Progenitor cell of endocrine pancreas (in vitro differentiated cells): ENCODE results near the gene INTS1. TPM values are rescaled to one million over a fixed set of nuclear protein-coding genes. Genes with fewer than 3 reads are reported as not detected.

Experiments
- DNase-seq: peaks from one replicate; pipeline ENCODE4 v3.0.0; 2021; ENCODE audit warnings: low spot score; ENCODE audit not compliant: unreplicated experiment
- H3K27ac Mint-ChIP-seq: 2 replicates; pipeline ENCODE4 v1.8.0; 2021; ENCODE audit warnings: mild to moderate bottlenecking, moderate library complexity, mixed read lengths
- H3K27me3 Mint-ChIP-seq: 2 replicates; pipeline ENCODE4 v1.8.0; 2021; ENCODE audit warnings: mixed read lengths
- H3K36me3 Mint-ChIP-seq: 2 replicates; pipeline ENCODE4 v1.8.0; 2022; ENCODE audit warnings: mixed read lengths; ENCODE audit not compliant: insufficient read depth
- H3K4me1 Mint-ChIP-seq: 2 replicates; pipeline ENCODE4 v1.8.0; 2021; ENCODE audit warnings: low read depth, mixed read lengths
- H3K4me3 Mint-ChIP-seq: 2 replicates; pipeline ENCODE4 v1.8.0; 2021; ENCODE audit warnings: low read depth, mild to moderate bottlenecking, moderate library complexity, mixed read lengths
- H3K9me3 Mint-ChIP-seq: 2 replicates; pipeline ENCODE4 v1.8.0; 2021; ENCODE audit warnings: low read depth, mixed read lengths
- CTCF ChIP-seq: fragments of 200-600 bp; sonication (generic); IDR thresholded peaks from one replicate; pipeline ENCODE4 v1.5.0; 2021; ENCODE audit warnings: antibody characterized with exemption, mild to moderate bottlenecking; ENCODE audit not compliant: unreplicated experiment
- total RNA-seq: library from RNA; stranded (reverse); gene quantifications from 2 replicates; pipeline ENCODE4 v1.2.1, GENCODE V29; 2021

Gene INTS1
- total RNA-seq, 1 donor from 2014 or later = 145 TPM

DNA sequence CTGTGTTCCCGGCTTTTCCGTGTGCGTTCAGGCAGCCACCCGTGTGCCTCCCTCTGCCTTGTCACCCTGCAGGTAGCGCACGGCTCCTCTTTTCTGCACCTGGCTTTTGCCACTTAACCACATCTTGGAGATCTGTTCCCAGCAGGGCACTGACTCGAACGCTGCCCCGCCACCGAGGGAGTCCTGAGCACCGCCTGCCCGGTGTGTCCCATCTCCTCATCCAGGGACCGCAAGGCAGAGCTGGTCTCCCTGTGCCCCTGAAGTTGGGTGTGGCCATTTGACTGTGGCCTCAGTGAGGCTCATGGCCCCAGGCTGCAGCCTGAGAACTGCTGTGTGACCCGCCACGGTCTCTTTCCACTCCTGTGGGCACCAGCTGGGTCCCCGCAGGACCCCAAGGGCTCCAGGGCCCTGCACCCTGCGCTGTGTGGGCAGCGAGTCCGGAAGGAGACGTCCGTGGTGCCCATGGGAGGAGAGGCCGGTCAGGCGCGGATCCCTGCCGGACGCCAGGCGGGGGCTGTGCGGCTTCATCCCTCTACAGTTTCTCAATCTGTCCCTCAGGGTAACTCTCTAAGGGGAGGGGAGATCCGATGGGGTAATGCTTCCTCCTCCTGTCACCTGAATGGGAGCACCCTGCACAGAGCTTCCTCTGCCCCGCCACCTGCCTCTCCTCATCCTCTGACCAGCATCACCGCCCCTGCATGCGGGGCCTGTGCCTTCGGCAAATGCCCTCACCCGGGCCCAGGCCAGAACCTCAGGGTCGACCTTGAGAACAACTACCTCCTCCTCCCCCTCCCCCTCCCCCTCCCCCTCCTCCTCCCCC, 1.8 kb upstream of the INTS1 start:
- no peak overlapping the region for H3K27ac Mint-ChIP-seq

DNA sequence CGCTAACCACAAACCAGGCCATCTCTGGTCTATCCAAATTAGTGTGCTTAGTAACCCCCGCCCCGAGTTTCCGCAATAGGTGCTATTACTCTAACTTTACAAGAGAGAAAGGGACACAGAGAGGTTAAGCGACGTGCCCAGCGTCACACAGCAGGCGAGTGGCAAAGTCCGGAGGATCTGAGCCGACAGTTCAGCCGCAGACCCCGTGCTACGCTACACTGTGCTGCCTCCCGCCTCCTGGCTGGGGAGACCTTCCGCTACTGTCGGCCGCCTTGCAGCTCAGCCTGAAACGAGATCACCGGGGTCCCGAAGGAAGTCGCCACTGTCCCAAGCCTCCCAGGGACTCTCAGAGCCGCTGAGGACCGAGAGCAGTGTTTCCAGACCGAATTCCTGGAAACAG, 799 bp downstream of the INTS1 start:
- H3K36me3 Mint-ChIP-seq = peaks cover 12% of the 10 kb centered on the region
- peaks cover 21% of the 10 kb centered on the region for H3K4me1 Mint-ChIP-seq
- no peak for TF ChIP-seq CTCF

More for the DNA sequence above, 1.8 kb upstream of the INTS1 start:
- peak overlapping the region; percentile 50 for H3K4me3 Mint-ChIP-seq
- H3K27me3 Mint-ChIP-seq = no peaks in the 10 kb centered on the region
- TF ChIP-seq CTCF = no peak
- DNase-seq = no peak
- H3K4me1 Mint-ChIP-seq = peaks cover 23% of the 10 kb centered on the region
- no peaks in the 10 kb centered on the region for H3K9me3 Mint-ChIP-seq
- peaks cover 12% of the 10 kb centered on the region for H3K36me3 Mint-ChIP-seq

GRCh38 chr7:1502845-1503244, 1.3 kb downstream of the INTS1 start:
- H3K4me3 Mint-ChIP-seq = peak overlapping the region; percentile 85
- H3K4me1 Mint-ChIP-seq = peaks cover 19% of the 10 kb centered on the region
- H3K27me3 Mint-ChIP-seq = no peaks in the 10 kb centered on the region
- H3K9me3 Mint-ChIP-seq = no peaks in the 10 kb centered on the region
- H3K36me3 Mint-ChIP-seq = peaks cover 12% of the 10 kb centered on the region
- TF ChIP-seq CTCF = no peak
- no peak overlapping the region for H3K27ac Mint-ChIP-seq
- no peak for DNase-seq

More for the DNA sequence above, 799 bp downstream of the INTS1 start:
- Mint-ChIP-seq H3K4me3 (peak overlapping the region; percentile 85), H3K9me3 (no peaks in the 10 kb centered on the region), H3K27me3 (no peaks in the 10 kb centered on the region), H3K27ac (peak overlapping the region; percentile 64)
- DNase-seq = no peak

GRCh38 chr7:1501487-1502270, 2.5 kb downstream of the INTS1 start:
- no peak for DNase-seq
- no peaks in the 10 kb centered on the region for H3K9me3 Mint-ChIP-seq
- H3K36me3 Mint-ChIP-seq = peaks cover 12% of the 10 kb centered on the region
- no peak for TF ChIP-seq CTCF
- peak overlapping the region; percentile 85 for H3K4me3 Mint-ChIP-seq
- H3K27me3 Mint-ChIP-seq = no peaks in the 10 kb centered on the region
- H3K4me1 Mint-ChIP-seq = peaks cover 16% of the 10 kb centered on the region
- H3K27ac Mint-ChIP-seq = no peak overlapping the region

DNA sequence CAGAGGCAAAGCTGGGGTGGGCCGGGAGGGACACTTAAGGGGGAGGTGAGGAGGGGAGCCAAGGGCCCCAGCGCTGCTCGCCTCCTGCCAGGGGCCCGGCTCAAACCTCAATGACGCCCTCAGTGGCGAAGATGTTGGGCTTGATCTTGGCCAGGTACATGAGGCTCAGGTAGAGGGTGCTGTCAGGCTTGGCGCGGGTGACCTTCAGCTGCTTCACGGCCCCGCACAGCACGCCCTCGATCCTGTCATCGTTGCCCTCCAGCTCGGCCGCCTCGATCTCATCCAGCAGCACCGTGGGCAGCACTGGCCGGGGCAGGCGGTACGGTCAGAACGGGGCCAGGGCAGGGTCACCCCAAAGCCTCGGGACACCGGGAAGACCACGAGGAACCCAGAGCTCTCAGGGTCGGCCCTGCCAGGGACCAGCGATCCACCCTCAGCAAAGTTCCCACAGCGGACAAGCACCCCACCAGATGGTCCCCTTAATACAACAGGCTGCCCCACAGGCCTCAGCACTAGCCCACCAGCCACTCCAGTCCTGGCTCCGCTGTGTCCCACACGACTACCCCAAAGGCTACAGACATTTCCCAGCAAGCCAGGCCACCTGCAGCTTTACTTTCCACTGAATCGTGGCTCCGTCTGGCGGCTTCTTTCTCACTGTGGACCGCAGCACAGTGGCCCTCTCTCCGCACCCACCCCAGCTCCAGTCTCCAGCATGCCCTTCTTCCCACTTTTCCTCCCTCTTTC, 4.0 kb downstream of the INTS1 start:
- Mint-ChIP-seq H3K36me3 (peaks cover 12% of the 10 kb centered on the region), H3K4me3 (no peak overlapping the region), H3K9me3 (no peaks in the 10 kb centered on the region), H3K4me1 (peaks cover 13% of the 10 kb centered on the region), H3K27ac (peak overlapping the region; percentile 75), H3K27me3 (no peaks in the 10 kb centered on the region)
- DNase-seq = no peak
- TF ChIP-seq CTCF = no peak
